OCI-LY3 (cell line): Measurements from ENCODE around the gene ST6GALNAC5.

Experiments
- H2AFZ ChIP-seq: fragments of 200-600, 300-600 bp; shearing (Covaris generic); 2 replicates; pipeline ENCODE4 v1.6.0; 2014; ENCODE audit warnings: antibody characterized with exemption, low read depth, low read length
- H3K27ac ChIP-seq: fragments of 200-600, 300-600 bp; sonication (generic); 2 replicates; pipeline ENCODE4 v1.5.1; 2014; ENCODE audit warnings: mild to moderate bottlenecking, low read length, moderate library complexity, mixed read lengths
- H3K27me3 ChIP-seq: fragments of 200-600, 300-600 bp; sonication (generic); 2 replicates; pipeline ENCODE4 v1.6.1; 2014; ENCODE audit warnings: low read depth, low read length, mixed read lengths
- H3K36me3 ChIP-seq: fragments of 200-600, 300-600 bp; sonication (generic); replicated peaks from 2 replicates; pipeline ENCODE3; 2014; ENCODE audit warnings: low read depth, low read length, mixed read lengths
- H3K4me1 ChIP-seq: fragments of 300-600, 200-600 bp; sonication (generic); 2 replicates; pipeline ENCODE4 v1.6.1; 2014; ENCODE audit warnings: low read length, mixed read lengths
- H3K4me2 ChIP-seq: fragments of 200-600, 300-600 bp; sonication (generic); 2 replicates; pipeline ENCODE4 v1.6.1; 2014; ENCODE audit warnings: low read length, mixed read lengths
- H3K4me3 ChIP-seq: fragments of 300-600, 200-600 bp; sonication (generic); 2 replicates; pipeline ENCODE4 v1.5.1; 2014; ENCODE audit warnings: antibody characterized with exemption, mild to moderate bottlenecking, low read length, moderate library complexity
- H3K79me2 ChIP-seq: fragments of 300-600, 200-600 bp; shearing (Covaris generic); 2 replicates; pipeline ENCODE4 v1.6.1; 2014; ENCODE audit warnings: mild to moderate bottlenecking, low read length, mixed read lengths
- H3K9ac ChIP-seq: fragments of 300-600, 200-600 bp; shearing (Covaris generic); 2 replicates; pipeline ENCODE4 v1.6.0; 2014; ENCODE audit warnings: mild to moderate bottlenecking, low read length, moderate library complexity
- H3K9me3 ChIP-seq: fragments of 200-600, 300-600 bp; shearing (Covaris generic); 2 replicates; pipeline ENCODE4 v1.6.1; 2014; ENCODE audit warnings: low read length, mixed read lengths; ENCODE audit not compliant: insufficient read depth
- H4K20me1 ChIP-seq: fragments of 200-600, 300-600 bp; sonication (generic); 2 replicates; pipeline ENCODE4 v1.6.1; 2016; ENCODE audit warnings: low read length, mixed read lengths; ENCODE audit not compliant: insufficient read depth
- EZH2phosphoT487 ChIP-seq: fragments of 200-600 bp; shearing (Covaris generic); IDR thresholded peaks from 2 replicates; pipeline ENCODE4 v1.6.1; 2018; ENCODE audit warnings: antibody characterized with exemption, mixed run types, low read depth
- TF ChIP-seq, protein P1 (sequence below): fragments of 200-600, 300-600 bp; sonication (generic); IDR thresholded peaks from 2 replicates; pipeline ENCODE4 v1.5.1; 2014; ENCODE audit warnings: antibody characterized with exemption, low read length, low read depth

The ST6GALNAC5 gene

DNA sequence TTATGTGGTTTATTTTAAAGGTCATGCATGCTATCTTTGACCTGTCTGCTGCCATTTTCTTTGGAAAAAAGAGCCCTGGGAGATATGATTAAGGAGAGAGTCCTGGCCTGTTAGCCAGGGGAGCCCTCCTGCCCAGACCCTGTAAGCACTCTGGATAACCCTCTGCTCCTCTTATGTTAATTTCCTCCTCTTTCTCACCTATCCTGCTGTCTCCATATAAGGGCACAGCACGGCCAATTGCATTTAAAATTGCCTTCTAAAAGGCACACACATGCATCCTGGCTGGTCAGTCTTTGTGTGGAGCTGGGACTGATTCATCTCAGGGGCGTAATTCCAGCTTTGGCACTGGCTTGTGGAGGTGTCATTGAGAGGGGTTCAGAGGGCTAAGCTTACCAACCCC is 158.9 kb downstream of the ST6GALNAC5 start:
- Histone ChIP-seq H3K4me1 (no peaks in the 10 kb centered on the region), H2AFZ (no peak overlapping the region), H3K4me2 (no peak overlapping the region), H3K27ac (no peak overlapping the region), H3K4me3 (no peak overlapping the region), H3K36me3 (no peaks in the 10 kb centered on the region), H3K9ac (no peak overlapping the region), H3K79me2 (no peaks in the 10 kb centered on the region), H4K20me1 (no peaks in the 10 kb centered on the region), H3K9me3 (no peaks in the 10 kb centered on the region), H3K27me3 (no peaks in the 10 kb centered on the region)
- TF ChIP-seq, protein P1, sequence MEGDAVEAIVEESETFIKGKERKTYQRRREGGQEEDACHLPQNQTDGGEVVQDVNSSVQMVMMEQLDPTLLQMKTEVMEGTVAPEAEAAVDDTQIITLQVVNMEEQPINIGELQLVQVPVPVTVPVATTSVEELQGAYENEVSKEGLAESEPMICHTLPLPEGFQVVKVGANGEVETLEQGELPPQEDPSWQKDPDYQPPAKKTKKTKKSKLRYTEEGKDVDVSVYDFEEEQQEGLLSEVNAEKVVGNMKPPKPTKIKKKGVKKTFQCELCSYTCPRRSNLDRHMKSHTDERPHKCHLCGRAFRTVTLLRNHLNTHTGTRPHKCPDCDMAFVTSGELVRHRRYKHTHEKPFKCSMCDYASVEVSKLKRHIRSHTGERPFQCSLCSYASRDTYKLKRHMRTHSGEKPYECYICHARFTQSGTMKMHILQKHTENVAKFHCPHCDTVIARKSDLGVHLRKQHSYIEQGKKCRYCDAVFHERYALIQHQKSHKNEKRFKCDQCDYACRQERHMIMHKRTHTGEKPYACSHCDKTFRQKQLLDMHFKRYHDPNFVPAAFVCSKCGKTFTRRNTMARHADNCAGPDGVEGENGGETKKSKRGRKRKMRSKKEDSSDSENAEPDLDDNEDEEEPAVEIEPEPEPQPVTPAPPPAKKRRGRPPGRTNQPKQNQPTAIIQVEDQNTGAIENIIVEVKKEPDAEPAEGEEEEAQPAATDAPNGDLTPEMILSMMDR, result no peak
- TF ChIP-seq EZH2phosphoT487, result no peak

DNA sequence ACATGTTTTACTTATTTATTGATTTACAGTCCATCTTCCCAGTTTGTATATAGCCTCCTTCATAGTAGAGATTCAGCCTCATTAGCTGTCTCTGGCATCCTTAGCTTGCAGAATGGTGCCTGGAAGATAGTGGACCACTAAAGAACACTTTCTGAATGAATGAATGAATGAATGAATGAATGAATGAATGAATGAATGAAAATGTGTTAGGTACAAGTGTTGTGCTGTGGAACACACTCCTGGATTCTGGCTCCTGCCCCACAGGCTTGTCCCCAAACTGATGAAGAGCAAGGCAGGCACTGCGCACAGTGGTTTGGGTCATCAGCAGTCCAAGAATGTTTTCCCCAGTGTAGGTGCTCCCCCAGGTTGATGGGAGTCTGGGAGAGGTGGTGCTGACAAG is 159.4 kb downstream of the ST6GALNAC5 start:
- Histone ChIP-seq H4K20me1 (no peaks in the 10 kb centered on the region), H3K9ac (no peak overlapping the region), H3K27me3 (no peaks in the 10 kb centered on the region), H3K9me3 (no peaks in the 10 kb centered on the region), H3K27ac (no peak overlapping the region), H3K36me3 (no peaks in the 10 kb centered on the region), H3K79me2 (no peaks in the 10 kb centered on the region), H3K4me3 (no peak overlapping the region), H2AFZ (no peak overlapping the region), H3K4me2 (no peak overlapping the region), H3K4me1 (no peaks in the 10 kb centered on the region)
- TF ChIP-seq EZH2phosphoT487, result no peak
- TF ChIP-seq, protein P1, result no peak

DNA sequence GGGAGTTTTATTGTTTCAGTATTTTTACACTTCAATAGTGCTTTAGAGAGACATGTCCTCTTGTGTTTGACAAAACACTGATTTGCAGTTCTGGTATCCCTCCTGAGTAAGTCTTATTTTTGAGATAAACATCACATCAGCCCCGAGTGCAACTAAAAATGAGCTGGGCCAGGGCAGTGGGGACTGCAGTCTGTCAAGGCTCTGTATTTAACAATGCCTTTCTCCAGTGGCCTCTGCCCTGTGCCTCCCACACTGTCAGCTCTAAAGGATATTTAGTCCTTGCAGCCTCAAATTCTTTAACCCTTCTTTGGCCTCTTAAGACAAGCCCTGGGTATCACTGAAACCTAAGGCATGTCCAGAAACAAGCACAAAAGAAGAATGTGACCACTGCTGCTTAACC is 160.6 kb downstream of the ST6GALNAC5 start:
- no peak overlapping the region for H2AFZ ChIP-seq
- no peaks in the 10 kb centered on the region for H3K79me2 ChIP-seq
- H3K9ac ChIP-seq, result no peak overlapping the region
- H3K27me3 ChIP-seq, result no peaks in the 10 kb centered on the region
- no peaks in the 10 kb centered on the region for H3K4me1 ChIP-seq
- H3K4me2 ChIP-seq, result no peak overlapping the region
- H3K27ac ChIP-seq, result no peak overlapping the region
- H3K36me3 ChIP-seq, result no peaks in the 10 kb centered on the region
- no peak for TF ChIP-seq EZH2phosphoT487
- TF ChIP-seq, protein P1, result no peak
- no peaks in the 10 kb centered on the region for H3K9me3 ChIP-seq
- H3K4me3 ChIP-seq, result no peak overlapping the region
- H4K20me1 ChIP-seq, result no peaks in the 10 kb centered on the region

DNA sequence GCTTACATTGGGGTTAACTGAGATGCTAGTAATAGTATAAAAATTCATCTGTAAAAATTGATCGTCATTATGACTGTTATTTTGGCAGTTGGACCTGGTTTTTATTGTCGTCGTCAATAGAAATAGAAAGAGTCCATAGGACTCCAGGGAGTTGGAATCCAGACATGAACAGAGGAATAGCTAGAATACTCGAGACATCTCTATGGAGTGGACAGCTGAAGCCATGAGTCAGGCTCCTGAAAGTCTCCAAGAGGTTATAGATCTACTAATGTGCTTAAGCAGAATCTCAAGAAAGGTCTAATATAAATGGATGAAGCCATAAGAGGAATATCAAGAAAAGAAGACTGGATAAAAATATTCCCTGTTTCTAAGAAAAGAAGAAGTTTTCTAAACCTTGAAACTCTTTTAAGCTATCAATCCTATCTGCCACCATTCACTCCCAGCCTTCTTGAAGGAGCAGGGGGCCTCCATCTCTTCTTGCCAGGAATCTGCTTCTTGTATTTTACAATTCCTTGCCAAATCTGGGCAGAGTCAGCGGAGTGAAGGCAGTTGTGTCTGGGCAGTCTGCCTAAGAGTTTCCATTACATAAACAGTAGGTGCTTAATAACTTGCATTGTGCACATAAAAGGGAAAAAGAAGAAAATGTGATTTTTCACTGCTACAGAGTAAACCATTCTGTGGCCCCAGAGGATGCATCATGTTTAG is 163.3 kb downstream of the ST6GALNAC5 start:
- Histone ChIP-seq H3K9me3 (no peaks in the 10 kb centered on the region), H3K36me3 (no peaks in the 10 kb centered on the region), H4K20me1 (no peaks in the 10 kb centered on the region), H3K79me2 (no peaks in the 10 kb centered on the region), H3K9ac (no peak overlapping the region), H3K27me3 (no peaks in the 10 kb centered on the region), H3K4me1 (no peaks in the 10 kb centered on the region), H2AFZ (no peak overlapping the region), H3K27ac (no peak overlapping the region), H3K4me2 (no peak overlapping the region), H3K4me3 (no peak overlapping the region)
- no peak for TF ChIP-seq EZH2phosphoT487
- TF ChIP-seq, protein P1, result no peak
